Activated CD4-positive, alpha-beta T cell treated with anti-CD3 and anti-CD28 coated beads, Interleukin-2, Interleukin-4, amounts not matched to agents 100 ng/mL and 50 ng/mL, durations not matched to agents 16 hours and 8 hours (primary cell): ENCODE results near the gene LRRN4CL.
A peak's percentile ranks its signal among the peaks of the same experiment; 100 is the strongest.

ENCODE experiments used
- DNase-seq: peaks from one replicate; pipeline ENCODE4 v3.0.0-alpha.2; 2020; ENCODE audit warnings: low spot score

LRRN4CL gene

DNA sequence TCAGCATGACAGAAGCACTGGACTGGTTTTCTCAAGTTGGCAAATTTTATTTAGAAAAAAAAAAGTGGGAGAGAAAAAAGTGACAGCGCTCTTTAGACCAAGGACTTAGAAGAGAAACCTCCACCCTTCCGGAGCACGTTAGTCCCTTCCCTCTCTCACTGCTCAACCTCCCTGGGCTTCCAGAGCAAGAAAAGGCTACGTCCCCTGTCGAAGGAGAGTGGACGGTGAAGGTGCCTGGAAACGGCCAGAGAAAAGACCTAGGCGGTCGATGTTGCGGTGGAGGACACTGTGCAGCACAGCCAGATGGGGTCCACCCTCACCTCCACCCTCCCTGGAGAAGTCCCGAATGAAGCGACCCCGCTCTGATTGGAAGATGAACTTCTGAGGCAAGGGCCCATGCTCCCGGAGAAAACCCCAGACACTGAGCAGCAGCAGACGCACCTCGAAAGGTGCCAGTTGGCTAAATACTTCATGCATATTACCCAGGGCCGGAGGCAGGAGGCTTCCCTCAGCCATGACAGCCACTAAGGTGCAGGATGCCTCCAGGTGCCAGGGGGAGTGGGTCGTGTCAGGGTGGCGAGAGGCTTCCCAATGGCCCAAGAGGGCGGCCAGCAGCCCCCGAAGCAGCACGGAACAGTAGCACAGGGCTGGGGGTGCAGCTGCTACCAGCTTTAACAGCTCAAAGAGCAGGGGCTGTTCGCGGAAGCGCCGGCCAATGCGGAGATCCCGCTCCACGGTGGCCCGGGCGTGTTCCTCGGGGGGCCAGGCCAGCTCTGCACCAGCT lies 42.3 kb downstream of the LRRN4CL start:
- no peak for DNase-seq

DNA sequence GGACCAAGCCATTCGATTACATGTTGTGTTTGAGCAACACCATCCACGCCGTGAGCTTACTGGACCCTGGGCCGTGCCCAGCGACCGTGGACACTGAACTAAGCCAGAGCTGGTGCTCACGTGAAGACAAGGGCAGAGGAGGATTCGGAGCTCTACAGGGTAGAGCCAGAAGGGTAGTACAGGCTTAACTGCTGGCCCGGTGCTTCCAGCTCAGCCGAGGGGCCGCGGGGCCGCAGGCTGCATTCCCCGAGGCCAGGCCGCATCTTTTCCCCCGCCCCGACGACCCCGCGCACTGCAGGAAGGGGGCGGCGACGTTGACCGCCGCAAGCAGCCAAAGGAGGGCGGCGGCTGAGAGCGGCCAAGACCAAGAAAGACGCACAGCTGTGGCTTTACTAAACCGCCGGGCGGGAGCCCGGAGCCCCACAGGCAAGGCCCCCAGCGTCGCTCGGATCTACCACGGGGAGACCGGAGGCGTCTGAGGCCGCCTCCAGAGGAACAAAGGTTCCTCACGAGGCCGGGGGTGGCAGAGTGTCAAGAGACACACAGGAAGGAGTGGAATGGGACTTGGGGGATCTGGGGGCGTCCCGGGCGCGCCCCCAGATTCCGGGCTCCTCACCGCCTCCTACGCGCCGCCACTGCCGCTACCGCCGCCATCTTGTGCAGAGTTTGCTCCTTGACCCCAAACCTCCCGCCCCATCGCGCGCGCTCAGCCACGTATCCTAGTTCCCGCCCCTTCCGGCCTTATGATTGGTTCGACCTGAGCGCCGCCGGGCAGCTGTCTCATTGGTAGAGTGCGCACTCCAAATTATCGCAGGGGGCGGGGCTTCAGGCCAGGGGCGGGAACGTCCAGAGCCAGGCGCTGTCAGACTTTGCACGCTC lies 43.1 kb downstream of the LRRN4CL start, which contains the start of gene GANAB:
TSS of gene GANAB (minus strand) at position 668 of the 879 bp plus-strand sequence. CDS start at position 654, 14 bp downstream.
- DNase-seq, result peak; percentile 99

DNA sequence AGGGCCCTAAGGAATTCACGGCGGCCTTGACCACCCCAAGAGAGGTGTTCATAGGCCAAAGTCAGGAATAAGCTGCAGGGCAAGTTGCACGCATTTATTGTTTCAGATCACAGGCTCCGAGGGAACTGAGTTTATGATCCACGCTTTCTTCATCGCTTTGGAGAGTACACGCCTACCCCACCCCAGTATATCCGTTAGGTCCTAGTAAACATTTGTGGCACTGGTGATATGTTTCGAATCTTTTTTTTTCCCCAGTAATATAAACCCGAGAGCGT lies 43.7 kb downstream of the LRRN4CL start:
- no peak for DNase-seq

DNA sequence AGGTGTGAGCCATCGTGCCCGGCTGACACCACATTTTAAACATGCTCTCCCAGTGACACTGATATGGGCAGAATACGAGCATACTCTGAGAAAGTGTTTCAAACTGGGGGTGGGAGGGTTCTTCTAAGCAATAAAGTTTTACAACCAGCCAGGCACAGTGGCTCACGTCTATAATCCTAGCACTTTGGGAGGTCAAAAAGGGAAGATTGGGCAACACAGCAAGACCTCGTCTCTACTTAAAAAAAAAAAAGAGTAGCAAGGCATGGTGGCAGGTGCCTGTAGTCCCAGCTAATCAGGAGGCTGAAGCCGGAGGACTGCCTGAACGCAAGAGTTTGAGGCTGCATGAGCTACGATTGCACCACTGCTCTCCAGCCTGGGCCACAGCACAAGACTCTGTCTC lies 45.1 kb downstream of the LRRN4CL start:
- DNase-seq, result no peak
